ENCODE results near the gene ARHGEF11.

ARHGEF11 gene

DNA sequence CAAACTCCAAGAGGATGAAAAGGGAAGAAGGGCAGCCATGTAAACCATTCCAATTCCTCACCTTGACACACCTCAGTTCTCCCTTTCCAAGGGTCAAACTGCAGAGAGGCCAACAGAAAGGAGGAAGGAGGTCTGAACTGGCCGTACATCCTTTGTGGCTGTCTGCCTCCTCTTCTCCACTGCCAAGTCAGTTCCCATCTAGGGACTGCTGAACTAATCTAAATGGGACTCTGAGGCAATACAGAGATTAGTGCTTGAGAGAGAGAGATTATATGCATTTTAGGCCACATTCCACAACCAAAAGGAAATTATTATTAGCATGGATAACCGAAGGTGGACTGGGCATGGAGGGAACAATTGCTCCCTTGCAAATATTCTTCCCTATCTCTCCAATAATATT is 2.7 kb downstream of the ARHGEF11 start:
- Histone ChIP-seq H3K9me3 (ENCODE audit: low read depth, low read length) (no peaks in the 10 kb centered on the region), H3K27ac (no peak overlapping the region), H3K9ac (ENCODE audit: insufficient read length) (no peak overlapping the region), H3K36me3 (ENCODE audit: insufficient read depth, low read length) (no peaks in the 10 kb centered on the region), H3K4me3 (peak overlapping the region; percentile 86)
- DNase-seq (ENCODE audit: low read depth, low spot score), result no peak
- TF ChIP-seq POLR2AphosphoS5 (IDR thresholded peaks at IDR 0.05; ENCODE audit: borderline replicate concordance, low read depth, low read length) (no peak), FOXP2 (optimal IDR thresholded peaks at IDR 0.05; ENCODE audit: control extremely low read depth, extremely low read length, insufficient read depth) (no peak), EZH2 (IDR thresholded peaks at IDR 0.05) (no peak)

DNA sequence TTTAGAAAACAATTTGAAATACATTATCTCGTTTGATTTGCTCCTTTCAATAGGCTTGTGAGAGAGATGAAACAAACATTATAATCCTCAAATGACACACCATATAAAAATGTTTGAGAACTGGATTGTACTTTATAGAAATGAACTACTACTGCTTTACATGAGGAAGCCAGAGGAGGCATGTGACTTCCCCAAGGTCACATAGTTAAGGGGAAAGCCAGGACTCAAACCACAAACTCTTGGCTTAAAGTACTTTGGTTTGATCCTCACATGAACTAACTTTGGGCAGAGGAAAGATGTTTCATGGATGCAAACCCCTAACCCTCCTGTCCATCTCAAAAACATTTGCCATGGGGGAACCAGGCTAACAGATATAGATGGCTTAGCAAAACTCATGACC is 4.7 kb downstream of the ARHGEF11 start:
- H3K27ac ChIP-seq, result no peak overlapping the region
- DNase-seq (ENCODE audit: low read depth, low spot score), result no peak
- H3K4me3 ChIP-seq, result no peak overlapping the region
- TF ChIP-seq EZH2 (IDR thresholded peaks at IDR 0.05) (no peak), POLR2AphosphoS5 (IDR thresholded peaks at IDR 0.05; ENCODE audit: borderline replicate concordance, low read depth, low read length) (no peak), FOXP2 (optimal IDR thresholded peaks at IDR 0.05; ENCODE audit: control extremely low read depth, extremely low read length, insufficient read depth) (no peak)
- no peaks in the 10 kb centered on the region for H3K9me3 ChIP-seq (ENCODE audit: low read depth, low read length)
- H3K36me3 ChIP-seq (ENCODE audit: insufficient read depth, low read length), result no peaks in the 10 kb centered on the region
- H3K9ac ChIP-seq (ENCODE audit: insufficient read length), result no peak overlapping the region

DNA sequence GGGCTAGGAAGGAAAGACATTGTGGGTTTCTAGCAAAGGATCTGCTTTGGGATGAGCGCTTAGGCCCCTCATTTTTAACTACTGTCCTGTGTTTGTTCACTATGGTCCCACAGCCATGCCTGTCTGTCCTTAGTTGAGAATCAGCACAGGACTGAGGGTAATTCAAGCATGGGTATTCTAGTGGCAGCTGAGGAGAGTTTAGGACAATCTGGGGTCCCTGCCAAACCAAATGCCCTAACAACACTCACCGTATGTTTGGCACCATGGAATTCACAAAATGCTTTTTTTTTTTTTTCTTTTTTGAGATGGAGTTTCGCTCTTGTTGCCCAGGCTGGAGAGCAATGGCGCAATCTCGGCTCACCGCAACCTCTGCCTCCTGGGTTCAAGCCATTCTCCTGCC is 10.4 kb downstream of the ARHGEF11 start:
- no peaks in the 10 kb centered on the region for H3K36me3 ChIP-seq (ENCODE audit: insufficient read depth, low read length)
- DNase-seq (ENCODE audit: low read depth, low spot score), result no peak
- TF ChIP-seq FOXP2 (optimal IDR thresholded peaks at IDR 0.05; ENCODE audit: control extremely low read depth, extremely low read length, insufficient read depth), result no peak
- TF ChIP-seq EZH2 (IDR thresholded peaks at IDR 0.05), result no peak
- TF ChIP-seq POLR2AphosphoS5 (IDR thresholded peaks at IDR 0.05; ENCODE audit: borderline replicate concordance, low read depth, low read length), result no peak
- no peaks in the 10 kb centered on the region for H3K9me3 ChIP-seq (ENCODE audit: low read depth, low read length)
- H3K27ac ChIP-seq, result no peak overlapping the region
- no peak overlapping the region for H3K4me3 ChIP-seq
- H3K9ac ChIP-seq (ENCODE audit: insufficient read length), result no peak overlapping the region

DNA sequence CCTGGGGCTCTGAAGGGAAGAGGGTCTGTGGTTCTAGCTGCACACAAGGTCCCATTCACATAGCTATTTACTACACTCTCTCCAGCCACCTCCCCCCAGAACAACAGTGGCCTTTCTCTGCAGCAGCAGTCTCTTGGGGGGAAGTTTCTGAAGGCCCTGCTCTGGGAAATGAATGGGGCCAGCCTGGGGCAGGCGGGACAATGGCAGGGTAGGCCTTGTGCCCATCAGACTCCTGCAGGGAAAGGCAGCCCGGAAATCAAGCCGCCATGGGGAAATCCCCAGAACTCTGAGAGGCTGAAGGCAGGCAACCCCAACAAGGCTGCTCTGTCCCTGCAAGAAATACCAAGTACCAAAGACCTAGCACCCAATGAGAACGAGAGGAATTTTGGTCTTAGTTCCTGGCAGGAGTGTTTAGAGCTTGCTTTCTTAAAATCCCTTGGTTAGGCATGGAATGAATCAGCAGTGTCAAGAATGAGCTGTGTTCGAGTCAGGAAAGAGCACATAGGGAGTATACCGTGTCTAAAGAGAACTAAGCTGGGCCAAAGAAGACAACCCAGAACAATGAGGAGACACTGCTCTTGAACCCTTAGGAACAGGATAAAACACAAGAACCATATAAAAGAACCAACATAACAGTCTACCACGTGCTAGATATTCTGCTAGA is 11.3 kb downstream of the ARHGEF11 start:
- no peak for DNase-seq (ENCODE audit: low read depth, low spot score)
- Histone ChIP-seq H3K4me3 (no peak overlapping the region), H3K9ac (ENCODE audit: insufficient read length) (no peak overlapping the region), H3K36me3 (ENCODE audit: insufficient read depth, low read length) (no peaks in the 10 kb centered on the region), H3K27ac (no peak overlapping the region), H3K9me3 (ENCODE audit: low read depth, low read length) (no peaks in the 10 kb centered on the region)
- TF ChIP-seq EZH2 (IDR thresholded peaks at IDR 0.05) (no peak), POLR2AphosphoS5 (IDR thresholded peaks at IDR 0.05; ENCODE audit: borderline replicate concordance, low read depth, low read length) (no peak), FOXP2 (optimal IDR thresholded peaks at IDR 0.05; ENCODE audit: control extremely low read depth, extremely low read length, insufficient read depth) (no peak)

DNA sequence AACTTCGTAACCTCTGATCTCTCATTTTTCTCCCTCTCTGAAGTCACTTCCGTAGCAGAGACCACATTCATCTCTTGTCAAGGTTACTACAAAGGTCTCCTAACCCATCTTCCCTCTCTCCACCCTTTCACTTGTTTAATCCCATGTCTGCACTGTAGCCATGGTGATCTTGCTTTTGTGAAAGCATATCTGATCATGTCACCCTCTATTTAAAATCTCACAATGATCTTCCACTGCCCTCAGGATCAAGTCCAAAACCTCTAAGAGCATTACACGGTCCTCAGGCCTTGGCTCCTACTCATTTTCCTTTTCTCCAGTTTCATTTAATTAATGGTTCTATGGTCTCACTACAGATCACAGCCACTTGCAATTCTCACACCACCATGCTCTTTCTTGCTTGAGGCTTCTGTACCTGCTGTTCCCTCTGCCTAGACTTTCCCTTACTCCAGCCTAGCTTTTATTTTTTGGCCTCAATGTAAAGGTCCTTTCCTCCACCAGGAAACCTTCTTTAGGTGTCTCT is 12.1 kb downstream of the ARHGEF11 start:
- Histone ChIP-seq H3K9ac (ENCODE audit: insufficient read length) (no peak overlapping the region), H3K9me3 (ENCODE audit: low read depth, low read length) (no peaks in the 10 kb centered on the region), H3K27ac (no peak overlapping the region), H3K4me3 (no peak overlapping the region), H3K36me3 (ENCODE audit: insufficient read depth, low read length) (no peaks in the 10 kb centered on the region)
- TF ChIP-seq POLR2AphosphoS5 (IDR thresholded peaks at IDR 0.05; ENCODE audit: borderline replicate concordance, low read depth, low read length) (no peak), FOXP2 (optimal IDR thresholded peaks at IDR 0.05; ENCODE audit: control extremely low read depth, extremely low read length, insufficient read depth) (no peak), EZH2 (IDR thresholded peaks at IDR 0.05) (no peak)
- no peak for DNase-seq (ENCODE audit: low read depth, low spot score)

DNA sequence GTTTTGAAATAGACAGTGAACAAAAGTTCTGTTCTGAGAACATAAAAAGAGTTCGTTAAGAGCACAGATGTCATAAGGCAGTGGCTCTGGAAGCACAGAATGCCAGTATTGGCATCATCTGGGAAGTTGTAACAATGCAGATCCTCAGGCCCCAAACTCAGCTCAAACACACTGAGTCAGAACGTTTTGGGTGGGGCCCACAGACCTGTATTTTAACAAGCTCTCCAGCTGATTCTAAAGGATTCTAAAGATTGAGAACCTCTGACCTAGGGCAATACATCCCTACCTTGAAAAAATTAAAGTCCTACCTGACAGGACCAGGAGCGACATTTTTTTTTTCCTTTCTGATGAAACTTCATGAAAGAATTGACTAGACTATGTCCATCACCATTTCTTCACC is 13.2 kb downstream of the ARHGEF11 start:
- Histone ChIP-seq H3K9me3 (ENCODE audit: low read depth, low read length) (no peaks in the 10 kb centered on the region), H3K4me3 (no peak overlapping the region), H3K27ac (no peak overlapping the region), H3K36me3 (ENCODE audit: insufficient read depth, low read length) (no peaks in the 10 kb centered on the region), H3K9ac (ENCODE audit: insufficient read length) (no peak overlapping the region)
- TF ChIP-seq EZH2 (IDR thresholded peaks at IDR 0.05) (no peak), POLR2AphosphoS5 (IDR thresholded peaks at IDR 0.05; ENCODE audit: borderline replicate concordance, low read depth, low read length) (no peak), FOXP2 (optimal IDR thresholded peaks at IDR 0.05; ENCODE audit: control extremely low read depth, extremely low read length, insufficient read depth) (no peak)
- DNase-seq (ENCODE audit: low read depth, low spot score), result no peak

DNA sequence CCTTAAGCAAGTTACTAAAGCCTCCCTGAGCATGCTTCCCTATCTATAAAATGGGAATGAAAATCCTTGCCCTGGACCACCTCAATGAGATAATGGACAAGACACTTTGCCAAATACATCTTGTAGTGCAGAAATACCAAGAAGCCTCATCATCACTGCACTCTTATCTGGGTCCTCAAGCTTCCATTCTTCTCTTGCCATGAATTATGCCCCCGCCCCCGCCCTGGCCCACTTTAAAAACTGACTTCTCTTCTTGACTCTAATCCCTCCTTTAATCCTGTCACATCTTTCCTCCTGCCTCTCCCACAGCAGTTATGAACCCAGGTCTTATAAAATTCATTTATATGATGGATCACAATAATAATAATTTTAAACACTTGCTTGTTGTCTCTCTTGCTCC is 14.8 kb downstream of the ARHGEF11 start:
- TF ChIP-seq FOXP2 (optimal IDR thresholded peaks at IDR 0.05; ENCODE audit: control extremely low read depth, extremely low read length, insufficient read depth) (no peak), POLR2AphosphoS5 (IDR thresholded peaks at IDR 0.05; ENCODE audit: borderline replicate concordance, low read depth, low read length) (no peak), EZH2 (IDR thresholded peaks at IDR 0.05) (no peak)

DNA sequence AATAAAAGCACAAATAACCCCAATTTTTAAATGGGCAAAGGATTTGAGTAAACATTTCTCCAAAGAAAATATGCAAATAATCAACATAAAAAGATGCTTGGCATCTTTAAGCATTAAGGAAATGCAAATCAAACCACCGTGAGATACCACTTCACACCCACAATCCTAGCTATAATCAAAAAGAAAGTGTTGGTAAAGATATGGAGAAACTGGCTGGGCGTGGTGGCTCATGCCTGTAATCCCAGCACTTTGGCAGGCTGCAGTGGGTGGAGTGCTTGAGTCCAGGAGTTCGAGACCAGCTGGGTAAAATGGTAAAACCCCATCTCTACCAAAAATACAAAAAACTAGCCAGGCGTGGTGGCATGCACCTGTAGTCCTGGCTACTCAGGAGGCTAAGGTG is 16.9 kb downstream of the ARHGEF11 start:
- Histone ChIP-seq H3K9ac (ENCODE audit: insufficient read length) (no peak overlapping the region), H3K9me3 (ENCODE audit: low read depth, low read length) (no peaks in the 10 kb centered on the region), H3K4me3 (no peak overlapping the region), H3K36me3 (ENCODE audit: insufficient read depth, low read length) (no peaks in the 10 kb centered on the region), H3K27ac (no peak overlapping the region)
- no peak for TF ChIP-seq FOXP2 (optimal IDR thresholded peaks at IDR 0.05; ENCODE audit: control extremely low read depth, extremely low read length, insufficient read depth)
- TF ChIP-seq EZH2 (IDR thresholded peaks at IDR 0.05), result no peak
- no peak for TF ChIP-seq POLR2AphosphoS5 (IDR thresholded peaks at IDR 0.05; ENCODE audit: borderline replicate concordance, low read depth, low read length)
- no peak for DNase-seq (ENCODE audit: low read depth, low spot score)

More for the DNA sequence above, 14.8 kb downstream of the ARHGEF11 start:
- DNase-seq (ENCODE audit: low read depth, low spot score), result no peak
- Histone ChIP-seq H3K4me3 (no peak overlapping the region), H3K36me3 (ENCODE audit: insufficient read depth, low read length) (no peaks in the 10 kb centered on the region), H3K9ac (ENCODE audit: insufficient read length) (no peak overlapping the region), H3K27ac (no peak overlapping the region), H3K9me3 (ENCODE audit: low read depth, low read length) (no peaks in the 10 kb centered on the region)

DNA sequence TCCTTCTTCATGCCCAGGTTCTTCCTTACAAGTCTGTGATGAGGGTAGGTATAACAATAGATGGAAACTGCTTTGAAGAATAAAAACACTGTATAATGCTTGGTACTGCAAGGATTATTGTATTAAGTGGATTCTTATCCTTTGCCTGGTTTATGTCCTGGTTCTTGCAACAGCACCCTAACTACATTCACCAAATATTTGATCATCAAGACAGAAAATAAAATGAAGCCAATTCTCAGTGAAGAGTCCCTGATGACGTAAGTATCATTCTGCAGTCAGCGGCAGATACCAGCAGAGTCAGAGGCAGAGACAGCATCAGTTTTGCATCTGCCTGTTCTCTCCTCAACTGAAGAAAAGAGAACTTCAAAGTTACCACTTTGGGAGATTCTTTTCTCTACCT is 19.7 kb downstream of the ARHGEF11 start:
- Histone ChIP-seq H3K4me3 (no peak overlapping the region), H3K9ac (ENCODE audit: insufficient read length) (no peak overlapping the region), H3K9me3 (ENCODE audit: low read depth, low read length) (no peaks in the 10 kb centered on the region; the same call in 1 of the 2 replicates), H3K27ac (no peak overlapping the region), H3K36me3 (ENCODE audit: insufficient read depth, low read length) (no peaks in the 10 kb centered on the region)
- no peak for DNase-seq (ENCODE audit: low read depth, low spot score)
- TF ChIP-seq FOXP2 (optimal IDR thresholded peaks at IDR 0.05; ENCODE audit: control extremely low read depth, extremely low read length, insufficient read depth) (no peak), POLR2AphosphoS5 (IDR thresholded peaks at IDR 0.05; ENCODE audit: borderline replicate concordance, low read depth, low read length) (no peak), EZH2 (IDR thresholded peaks at IDR 0.05) (no peak)
